ENCODE results near the gene FJX1.
"Not testable (repeated sequence)": the region's sequence is repeated elsewhere in the genome, so short reads cannot be mapped to it uniquely, and the experiment has no call there.

The FJX1 gene

DNA sequence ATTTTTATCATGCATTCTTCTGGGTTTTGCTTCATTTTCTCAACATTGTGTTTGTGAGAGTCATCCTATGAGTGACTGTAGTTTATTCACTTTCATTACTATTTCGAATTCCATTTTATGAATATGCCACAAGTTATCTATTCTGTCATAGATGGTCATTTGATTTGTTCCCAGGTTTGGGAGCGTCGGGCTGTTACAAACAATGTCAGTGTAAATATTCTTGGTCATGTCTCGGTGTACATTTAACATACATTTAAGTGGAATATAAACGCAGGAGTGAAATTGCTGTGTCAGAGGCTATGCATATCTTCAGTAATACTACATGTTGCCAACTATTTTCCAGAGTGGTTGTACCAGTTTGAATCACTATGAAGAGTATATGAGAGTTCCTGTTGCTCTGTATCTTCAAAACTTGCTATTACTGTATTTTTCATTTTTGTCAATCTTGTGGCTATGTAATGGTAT is 46.7 kb downstream of the FJX1 start:
- TF ChIP-seq, protein P1, sequence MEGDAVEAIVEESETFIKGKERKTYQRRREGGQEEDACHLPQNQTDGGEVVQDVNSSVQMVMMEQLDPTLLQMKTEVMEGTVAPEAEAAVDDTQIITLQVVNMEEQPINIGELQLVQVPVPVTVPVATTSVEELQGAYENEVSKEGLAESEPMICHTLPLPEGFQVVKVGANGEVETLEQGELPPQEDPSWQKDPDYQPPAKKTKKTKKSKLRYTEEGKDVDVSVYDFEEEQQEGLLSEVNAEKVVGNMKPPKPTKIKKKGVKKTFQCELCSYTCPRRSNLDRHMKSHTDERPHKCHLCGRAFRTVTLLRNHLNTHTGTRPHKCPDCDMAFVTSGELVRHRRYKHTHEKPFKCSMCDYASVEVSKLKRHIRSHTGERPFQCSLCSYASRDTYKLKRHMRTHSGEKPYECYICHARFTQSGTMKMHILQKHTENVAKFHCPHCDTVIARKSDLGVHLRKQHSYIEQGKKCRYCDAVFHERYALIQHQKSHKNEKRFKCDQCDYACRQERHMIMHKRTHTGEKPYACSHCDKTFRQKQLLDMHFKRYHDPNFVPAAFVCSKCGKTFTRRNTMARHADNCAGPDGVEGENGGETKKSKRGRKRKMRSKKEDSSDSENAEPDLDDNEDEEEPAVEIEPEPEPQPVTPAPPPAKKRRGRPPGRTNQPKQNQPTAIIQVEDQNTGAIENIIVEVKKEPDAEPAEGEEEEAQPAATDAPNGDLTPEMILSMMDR (IDR thresholded peaks at IDR 0.05) = no peak
- peaks cover 0 to 5% (median 0%) of the 10 kb centered on the region in 3 donors for H3K9me3 ChIP-seq
- no peaks in the 10 kb centered on the region for H3K27me3 ChIP-seq
- DNase-seq = no peak
- peaks cover 0 to 31% (median 16%) of the 10 kb centered on the region in 4 donors for H3K4me1 ChIP-seq
- no peak overlapping the region for H3K27ac ChIP-seq
- no peak overlapping the region for H3K4me3 ChIP-seq
- H3K36me3 ChIP-seq = no peaks in the 10 kb centered on the region
- intact Hi-C loops (cut with DNase I; ENCODE audit: low total_unique reads) = loop anchor here (5.0 kb wide), 1 partner anchor 48 kb away; the partner anchor contains the start of gene FJX1

DNA sequence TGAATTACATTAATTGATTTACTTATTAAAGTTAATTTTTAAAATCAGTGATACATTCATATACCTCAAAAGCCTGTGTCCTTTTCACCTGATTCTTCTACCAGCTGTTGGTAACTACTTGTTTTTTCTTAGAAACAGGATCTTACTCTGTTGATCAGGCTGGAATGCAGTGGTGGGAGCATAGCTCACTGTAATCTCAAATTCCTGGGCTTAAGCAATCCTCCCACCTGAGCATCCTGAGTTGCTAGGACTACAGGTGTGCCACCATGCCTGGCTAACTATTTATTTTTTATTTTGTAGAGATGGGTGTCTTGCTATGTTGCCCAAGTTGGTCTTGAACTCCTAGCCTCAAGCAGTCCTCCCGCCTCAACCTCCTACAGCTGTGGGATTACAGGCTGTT is 49.0 kb downstream of the FJX1 start:
- intact Hi-C loops (cut with DNase I; ENCODE audit: low total_unique reads) = no loop called here
- Histone ChIP-seq H3K27ac (no peak overlapping the region), H3K27me3 (no peaks in the 10 kb centered on the region), H3K4me3 (no peak overlapping the region), H3K36me3 (no peaks in the 10 kb centered on the region), H3K4me1 (peaks cover 0 to 48% (median 24%) of the 10 kb centered on the region in 4 donors), H3K9me3 (peaks cover 0 to 5% (median 0%) of the 10 kb centered on the region in 3 donors)
- TF ChIP-seq, protein P1 (IDR thresholded peaks at IDR 0.05) = no peak
- no peak for DNase-seq

DNA sequence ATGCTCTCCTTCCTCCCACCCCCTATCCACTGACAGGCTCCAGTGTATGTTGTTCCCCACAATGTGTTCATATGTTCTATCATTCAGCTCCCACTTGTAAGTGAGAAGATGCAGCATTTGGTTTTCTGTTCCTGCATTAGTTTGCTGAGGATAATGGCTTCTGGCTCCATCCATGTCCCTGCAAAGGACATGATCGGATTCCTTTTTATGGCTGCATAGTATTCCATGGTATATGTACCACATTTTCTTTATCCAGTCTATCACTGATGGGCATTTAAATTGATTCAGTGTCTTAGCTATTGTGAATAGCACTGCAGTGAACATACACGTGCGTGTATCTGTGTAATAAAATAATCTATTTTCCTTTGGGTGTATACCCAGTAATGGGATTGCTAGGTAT is 50.1 kb downstream of the FJX1 start:
- intact Hi-C loops (cut with DNase I; ENCODE audit: low total_unique reads); H3K9me3 ChIP-seq: not testable (repeated sequence)

More for the DNA sequence above, 50.1 kb downstream of the FJX1 start:
- peaks cover 0 to 54% (median 22%) of the 10 kb centered on the region in 4 donors for H3K4me1 ChIP-seq
- not testable (repeated sequence) for DNase-seq, H3K4me3 ChIP-seq, H3K36me3 ChIP-seq, H3K27ac ChIP-seq, H3K27me3 ChIP-seq
